Activated T-helper 17 cell treated with anti-CD3 and anti-CD28 coated beads, Interleukin-2, amount 50 U/mL, for 72 hours (primary cell): ENCODE results near the gene STRIT1. TPM values are rescaled to one million over a fixed set of nuclear protein-coding genes. Genes with fewer than 3 reads are reported as not detected.

Experiments used
- total RNA-seq, 2 donors: library from RNA; stranded (reverse); gene quantifications; one replicate each; pipeline ENCODE4 v1.2.3, GENCODE V29; 2022

The STRIT1 gene
- total RNA-seq, 2 donors from 2014 or later, result not detected

Other genes with a start within 250 kb of the STRIT1 start
- not detected for gene MME, start 213.4 kb downstream of the STRIT1 start, total RNA-seq